Mucosa of stomach (tissue), 1 donor: ENCODE results near the gene ATG10.

Experiments used
- H3K27me3 ChIP-seq: one replicate; pipeline ENCODE4 v1.7.0; 2013; ENCODE audit warnings: mild to moderate bottlenecking, low read length; ENCODE audit not compliant: control insufficient read depth, insufficient read depth
- H3K36me3 ChIP-seq: one replicate; pipeline ENCODE4 v1.7.0; 2013; ENCODE audit warnings: low read length; ENCODE audit not compliant: control insufficient read depth, insufficient read depth
- H3K4me1 ChIP-seq: one replicate; pipeline ENCODE4 v1.7.0; 2013; ENCODE audit warnings: mild to moderate bottlenecking, low read length; ENCODE audit not compliant: control insufficient read depth, insufficient read depth
- H3K4me3 ChIP-seq: one replicate; pipeline ENCODE4 v1.7.0; 2013; ENCODE audit warnings: low read length
- H3K9ac ChIP-seq: one replicate; pipeline ENCODE4 v1.7.0; 2013; ENCODE audit warnings: mild to moderate bottlenecking, low read length, moderate library complexity
- H3K9me3 ChIP-seq: one replicate; pipeline ENCODE4 v1.7.0; 2013; ENCODE audit warnings: mild to moderate bottlenecking, low read length, moderate library complexity; ENCODE audit not compliant: control insufficient read depth
- donor health status: Pancreatic carcinoma.

ATG10 gene

GRCh38 chr5:82183828-82184227 lies 212.0 kb downstream of the ATG10 start:
- Histone ChIP-seq H3K9ac (no peak overlapping the region), H3K4me3 (no peak overlapping the region), H3K36me3 (no peaks in the 10 kb centered on the region), H3K4me1 (no peaks in the 10 kb centered on the region), H3K27me3 (no peaks in the 10 kb centered on the region), H3K9me3 (no peaks in the 10 kb centered on the region)

- Histone ChIP-seq H3K9ac (no peak overlapping the region), H3K9me3 (no peaks in the 10 kb centered on the region), H3K36me3 (no peaks in the 10 kb centered on the region), H3K27me3 (no peaks in the 10 kb centered on the region), H3K4me1 (no peaks in the 10 kb centered on the region), H3K4me3 (no peak overlapping the region)
These were observed 214.0 kb downstream of the ATG10 start for GRCh38 chr5:82185851-82186250.

GRCh38 chr5:82197550-82197949 lies 225.7 kb downstream of the ATG10 start:
- H3K9ac ChIP-seq, result no peak overlapping the region
- no peaks in the 10 kb centered on the region for H3K36me3 ChIP-seq
- no peaks in the 10 kb centered on the region for H3K4me1 ChIP-seq
- H3K27me3 ChIP-seq, result no peaks in the 10 kb centered on the region
- H3K4me3 ChIP-seq, result no peak overlapping the region
- no peaks in the 10 kb centered on the region for H3K9me3 ChIP-seq

GRCh38 chr5:82204567-82204966 lies 232.7 kb downstream of the ATG10 start:
- Histone ChIP-seq H3K9ac (no peak overlapping the region), H3K9me3 (no peaks in the 10 kb centered on the region), H3K36me3 (no peaks in the 10 kb centered on the region), H3K27me3 (no peaks in the 10 kb centered on the region), H3K4me3 (no peak overlapping the region), H3K4me1 (no peaks in the 10 kb centered on the region)

- no peaks in the 10 kb centered on the region for H3K27me3 ChIP-seq
- H3K36me3 ChIP-seq, result no peaks in the 10 kb centered on the region
- H3K4me1 ChIP-seq, result no peaks in the 10 kb centered on the region
- H3K4me3 ChIP-seq, result no peak overlapping the region
- no peak overlapping the region for H3K9ac ChIP-seq
- no peaks in the 10 kb centered on the region for H3K9me3 ChIP-seq
These were observed 233.2 kb downstream of the ATG10 start for GRCh38 chr5:82205005-82205404.

- Histone ChIP-seq H3K9me3 (no peaks in the 10 kb centered on the region), H3K9ac (no peak overlapping the region), H3K4me3 (no peak overlapping the region), H3K4me1 (no peaks in the 10 kb centered on the region), H3K27me3 (no peaks in the 10 kb centered on the region), H3K36me3 (no peaks in the 10 kb centered on the region)
These were observed 236.5 kb downstream of the ATG10 start for GRCh38 chr5:82208371-82208770.

- no peak overlapping the region for H3K9ac ChIP-seq
- no peaks in the 10 kb centered on the region for H3K36me3 ChIP-seq
- H3K27me3 ChIP-seq, result no peaks in the 10 kb centered on the region
- no peaks in the 10 kb centered on the region for H3K9me3 ChIP-seq
- no peak overlapping the region for H3K4me3 ChIP-seq
- no peaks in the 10 kb centered on the region for H3K4me1 ChIP-seq
These were observed 240.2 kb downstream of the ATG10 start for GRCh38 chr5:82211855-82212572.

- Histone ChIP-seq H3K36me3 (no peaks in the 10 kb centered on the region), H3K27me3 (no peaks in the 10 kb centered on the region), H3K4me1 (no peaks in the 10 kb centered on the region), H3K9me3 (no peaks in the 10 kb centered on the region), H3K4me3 (no peak overlapping the region), H3K9ac (no peak overlapping the region)
These were observed 246.1 kb downstream of the ATG10 start for GRCh38 chr5:82217917-82218316.

GRCh38 chr5:82218374-82219156 lies 246.7 kb downstream of the ATG10 start:
- Histone ChIP-seq H3K9me3 (no peaks in the 10 kb centered on the region), H3K4me1 (no peaks in the 10 kb centered on the region), H3K4me3 (no peak overlapping the region), H3K27me3 (no peaks in the 10 kb centered on the region), H3K36me3 (no peaks in the 10 kb centered on the region), H3K9ac (no peak overlapping the region)

- Histone ChIP-seq H3K4me3 (no peak overlapping the region), H3K9me3 (no peaks in the 10 kb centered on the region), H3K36me3 (no peaks in the 10 kb centered on the region), H3K4me1 (peaks cover 5% of the 10 kb centered on the region), H3K9ac (no peak overlapping the region), H3K27me3 (no peaks in the 10 kb centered on the region)
These were observed 249.2 kb downstream of the ATG10 start for GRCh38 chr5:82221020-82221419.

GRCh38 chr5:82222597-82223574 lies 251.1 kb downstream of the ATG10 start:
- Histone ChIP-seq H3K27me3 (no peaks in the 10 kb centered on the region), H3K9me3 (no peaks in the 10 kb centered on the region), H3K9ac (no peak overlapping the region), H3K4me3 (no peak overlapping the region), H3K36me3 (no peaks in the 10 kb centered on the region), H3K4me1 (peaks cover 5% of the 10 kb centered on the region)
